Measurements from ENCODE around the gene FIGLA.
"Not testable (repeated sequence)": the region's sequence is repeated elsewhere in the genome, so short reads cannot be mapped to it uniquely, and the experiment has no call there.

GRCh38 chr2:70739492-70739891 is 51.0 kb downstream of the FIGLA start:
- not testable (repeated sequence) for TF ChIP-seq POLR2A (IDR thresholded peaks at IDR 0.05)
- TF ChIP-seq, protein P1, sequence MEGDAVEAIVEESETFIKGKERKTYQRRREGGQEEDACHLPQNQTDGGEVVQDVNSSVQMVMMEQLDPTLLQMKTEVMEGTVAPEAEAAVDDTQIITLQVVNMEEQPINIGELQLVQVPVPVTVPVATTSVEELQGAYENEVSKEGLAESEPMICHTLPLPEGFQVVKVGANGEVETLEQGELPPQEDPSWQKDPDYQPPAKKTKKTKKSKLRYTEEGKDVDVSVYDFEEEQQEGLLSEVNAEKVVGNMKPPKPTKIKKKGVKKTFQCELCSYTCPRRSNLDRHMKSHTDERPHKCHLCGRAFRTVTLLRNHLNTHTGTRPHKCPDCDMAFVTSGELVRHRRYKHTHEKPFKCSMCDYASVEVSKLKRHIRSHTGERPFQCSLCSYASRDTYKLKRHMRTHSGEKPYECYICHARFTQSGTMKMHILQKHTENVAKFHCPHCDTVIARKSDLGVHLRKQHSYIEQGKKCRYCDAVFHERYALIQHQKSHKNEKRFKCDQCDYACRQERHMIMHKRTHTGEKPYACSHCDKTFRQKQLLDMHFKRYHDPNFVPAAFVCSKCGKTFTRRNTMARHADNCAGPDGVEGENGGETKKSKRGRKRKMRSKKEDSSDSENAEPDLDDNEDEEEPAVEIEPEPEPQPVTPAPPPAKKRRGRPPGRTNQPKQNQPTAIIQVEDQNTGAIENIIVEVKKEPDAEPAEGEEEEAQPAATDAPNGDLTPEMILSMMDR (IDR thresholded peaks at IDR 0.05), result not testable (repeated sequence)
